KMS-11 (cell line): Measurements from ENCODE around the gene KCNQ1.

Experiments
- H2AFZ ChIP-seq: fragments of 200-600 bp; sonication (generic); 2 replicates; pipeline ENCODE4 v1.6.1; 2016; ENCODE audit warnings: antibody characterized with exemption, mixed run types, low read depth
- H3K27ac ChIP-seq: fragments of 200-600 bp; sonication (generic); 2 replicates; pipeline ENCODE4 v1.6.1; 2016; ENCODE audit warnings: mild to moderate bottlenecking, mixed run types
- H3K27me3 ChIP-seq: fragments of 200-600 bp; sonication (generic); 2 replicates; pipeline ENCODE4 v1.6.1; 2017; ENCODE audit warnings: mild to moderate bottlenecking, low read depth, mixed run types, moderate library complexity; ENCODE audit not compliant: insufficient read depth
- H3K36me3 ChIP-seq: fragments of 200-600 bp; sonication (generic); 2 replicates; pipeline ENCODE4 v1.6.1; 2017; ENCODE audit warnings: mild to moderate bottlenecking, mixed run types; ENCODE audit not compliant: insufficient read depth
- H3K4me1 ChIP-seq: fragments of 200-600 bp; sonication (generic); 2 replicates; pipeline ENCODE4 v1.6.1; 2016; ENCODE audit warnings: mild to moderate bottlenecking, low read depth, mixed run types; ENCODE audit not compliant: poor library complexity, severe bottlenecking
- H3K4me2 ChIP-seq: fragments of 200-600 bp; sonication (generic); 2 replicates; pipeline ENCODE4 v1.7.0; 2016; ENCODE audit warnings: mild to moderate bottlenecking, mixed run types
- H3K4me3 ChIP-seq: fragments of 200-600 bp; sonication (generic); IDR thresholded peaks from 2 replicates; pipeline ENCODE4 v1.6.1; 2017; ENCODE audit warnings: low read depth, low read length, mixed read lengths; ENCODE audit not compliant: insufficient read depth
- H3K79me2 ChIP-seq: fragments of 200-600 bp; sonication (generic); 2 replicates; pipeline ENCODE4 v1.6.1; 2016; ENCODE audit warnings: low read depth, mixed run types; ENCODE audit not compliant: insufficient read depth
- H3K9ac ChIP-seq: fragments of 200-600 bp; sonication (generic); 2 replicates; pipeline ENCODE4 v1.6.1; 2016; ENCODE audit warnings: mild to moderate bottlenecking, mixed run types
- H4K20me1 ChIP-seq: fragments of 200-600 bp; sonication (generic); 2 replicates; pipeline ENCODE4 v1.6.1; 2016; ENCODE audit warnings: mild to moderate bottlenecking, mixed run types; ENCODE audit not compliant: insufficient read depth
- CTCF ChIP-seq: fragments of 200-600 bp; sonication (generic); conservative IDR thresholded peaks from 2 replicates; pipeline ENCODE4 v1.6.1; 2017; ENCODE audit warnings: low read depth, mild to moderate bottlenecking, antibody characterized with exemption, low read length, moderate library complexity, mixed read lengths

KCNQ1 gene

GRCh38 chr11:2574553-2575535 is 130.0 kb downstream of the KCNQ1 start:
- Histone ChIP-seq H3K36me3 (no peaks in the 10 kb centered on the region), H3K4me1 (no peaks in the 10 kb centered on the region), H3K4me3 (no peak overlapping the region), H2AFZ (no peak overlapping the region), H4K20me1 (no peaks in the 10 kb centered on the region), H3K9ac (no peak overlapping the region), H3K27me3 (no peaks in the 10 kb centered on the region), H3K27ac (no peak overlapping the region), H3K4me2 (no peak overlapping the region), H3K79me2 (no peaks in the 10 kb centered on the region)
- TF ChIP-seq CTCF, result no peak

GRCh38 chr11:2575591-2576051 is 130.8 kb downstream of the KCNQ1 start:
- Histone ChIP-seq H3K9ac (no peak overlapping the region), H4K20me1 (no peaks in the 10 kb centered on the region), H3K27me3 (no peaks in the 10 kb centered on the region), H3K79me2 (no peaks in the 10 kb centered on the region), H3K27ac (no peak overlapping the region), H3K36me3 (no peaks in the 10 kb centered on the region), H3K4me1 (no peaks in the 10 kb centered on the region), H2AFZ (no peak overlapping the region), H3K4me3 (no peak overlapping the region), H3K4me2 (no peak overlapping the region)
- TF ChIP-seq CTCF, result no peak

- no peak for TF ChIP-seq CTCF
- H3K27ac ChIP-seq, result no peak overlapping the region
- no peaks in the 10 kb centered on the region for H3K4me1 ChIP-seq
- H4K20me1 ChIP-seq, result no peaks in the 10 kb centered on the region
- no peak overlapping the region for H3K4me3 ChIP-seq
- H3K27me3 ChIP-seq, result no peaks in the 10 kb centered on the region
- no peaks in the 10 kb centered on the region for H3K79me2 ChIP-seq
- H3K4me2 ChIP-seq, result no peak overlapping the region
- no peaks in the 10 kb centered on the region for H3K36me3 ChIP-seq
- H2AFZ ChIP-seq, result no peak overlapping the region
- no peak overlapping the region for H3K9ac ChIP-seq
Measured at GRCh38 chr11:2576111-2576510, 131.3 kb downstream of the KCNQ1 start.

GRCh38 chr11:2576549-2576948 is 131.7 kb downstream of the KCNQ1 start:
- no peaks in the 10 kb centered on the region for H3K27me3 ChIP-seq
- H3K9ac ChIP-seq, result no peak overlapping the region
- no peaks in the 10 kb centered on the region for H3K79me2 ChIP-seq
- no peaks in the 10 kb centered on the region for H4K20me1 ChIP-seq
- TF ChIP-seq CTCF, result no peak
- no peak overlapping the region for H3K4me3 ChIP-seq
- H3K36me3 ChIP-seq, result no peaks in the 10 kb centered on the region
- H2AFZ ChIP-seq, result no peak overlapping the region
- no peak overlapping the region for H3K4me2 ChIP-seq
- no peaks in the 10 kb centered on the region for H3K4me1 ChIP-seq
- H3K27ac ChIP-seq, result no peak overlapping the region
